Peyer's patch (tissue), 4 donors: ENCODE results near the gene BMP3. TPM values are rescaled to one million over a fixed set of nuclear protein-coding genes. Genes with fewer than 3 reads are reported as not detected.

Source experiments
- DNase-seq, 3 donors: peaks; one replicate each; pipeline ENCODE4 v3.0.0-alpha.2; 2017 to 2019
- H3K27ac ChIP-seq, 4 donors: fragments of 200-600 bp; sonication (generic); one replicate each; pipeline ENCODE4 v1.5.1; 2016 to 2019
- H3K27me3 ChIP-seq, 2 donors: fragments of 200-600 bp; sonication (generic); one replicate each; pipeline ENCODE4 v1.5.1; 2019
- H3K36me3 ChIP-seq, 3 donors: fragments of 200-600 bp; sonication (generic); one replicate each; pipeline ENCODE4 v1.5.1; 2016 to 2019
- H3K4me1 ChIP-seq, 4 donors: fragments of 200-600 bp; sonication (generic); one replicate each; pipeline ENCODE4 v1.5.1; 2016 to 2019
- H3K4me3 ChIP-seq, 4 donors: fragments of 200-600 bp; sonication (generic); 1 replicate in 3 of 4; 2 replicates in 1 of 4; pipeline ENCODE4 v1.5.1; 2016 to 2019; ENCODE audit warnings: mild to moderate bottlenecking in 1 of 4
- H3K9me3 ChIP-seq, 4 donors: fragments of 200-600 bp; sonication (generic); one replicate each; pipeline ENCODE4 v1.5.1; 2016 to 2019; ENCODE audit warnings: mild to moderate bottlenecking in 1 of 4
- POLR2A ChIP-seq, 2 donors: fragments of 450-650 bp; IDR thresholded peaks; one replicate each; pipeline ENCODE4 v1.5.1; 2017; ENCODE audit warnings: antibody characterized with exemption in 2 of 2, mild to moderate bottlenecking in 2 of 2, moderate library complexity in 2 of 2
- total RNA-seq, 4 donors: library from RNA; depleted of rRNA; stranded (reverse); fragments of >200 nt; gene quantifications; one replicate each; pipeline ENCODE4 v1.1.0, GENCODE V29; 2016
- TF ChIP-seq, protein P1 (sequence below), 6 experiments: fragments of 450-650 bp in 4 of 6; fragments of 200-600 bp in 2 of 6; sonication (generic) in 1 of 6; IDR thresholded peaks; one replicate each; pipeline ENCODE4 v1.5.1; 2017 to 2019; ENCODE audit warnings: antibody characterized with exemption in 6 of 6, mild to moderate bottlenecking in 3 of 6, moderate library complexity in 1 of 6

Gene BMP3
- total RNA-seq, 4 donors from 2014 or later = 2.5 to 35.4 (median 30.0) TPM

DNA sequence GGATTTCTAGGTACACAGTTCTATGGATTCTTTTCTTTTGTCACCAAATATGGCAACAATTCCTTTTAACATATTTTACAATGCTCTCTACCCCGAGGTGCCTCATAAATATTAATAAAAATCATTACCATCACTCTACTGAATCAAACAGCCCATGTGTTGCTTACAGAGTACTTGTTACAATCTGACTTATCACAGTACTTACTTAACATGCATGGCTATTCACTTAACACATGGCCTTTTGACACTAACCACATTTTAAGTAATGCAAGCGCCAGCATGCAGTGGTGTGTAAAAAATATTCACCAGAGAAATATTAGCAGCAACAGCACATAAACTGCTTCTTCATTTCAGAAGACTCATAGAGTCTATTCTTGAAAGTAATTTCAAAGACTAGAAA is 64.9 kb downstream of the BMP3 start:
- H3K27ac ChIP-seq = no peak overlapping the region
- H3K4me1 ChIP-seq = no peaks in the 10 kb centered on the region
- no peaks in the 10 kb centered on the region for H3K27me3 ChIP-seq
- no peaks in the 10 kb centered on the region for H3K9me3 ChIP-seq
- no peak overlapping the region for H3K4me3 ChIP-seq
- DNase-seq = no peak
- no peak for TF ChIP-seq POLR2A (IDR thresholded peaks at IDR 0.05)
- TF ChIP-seq, protein P1, sequence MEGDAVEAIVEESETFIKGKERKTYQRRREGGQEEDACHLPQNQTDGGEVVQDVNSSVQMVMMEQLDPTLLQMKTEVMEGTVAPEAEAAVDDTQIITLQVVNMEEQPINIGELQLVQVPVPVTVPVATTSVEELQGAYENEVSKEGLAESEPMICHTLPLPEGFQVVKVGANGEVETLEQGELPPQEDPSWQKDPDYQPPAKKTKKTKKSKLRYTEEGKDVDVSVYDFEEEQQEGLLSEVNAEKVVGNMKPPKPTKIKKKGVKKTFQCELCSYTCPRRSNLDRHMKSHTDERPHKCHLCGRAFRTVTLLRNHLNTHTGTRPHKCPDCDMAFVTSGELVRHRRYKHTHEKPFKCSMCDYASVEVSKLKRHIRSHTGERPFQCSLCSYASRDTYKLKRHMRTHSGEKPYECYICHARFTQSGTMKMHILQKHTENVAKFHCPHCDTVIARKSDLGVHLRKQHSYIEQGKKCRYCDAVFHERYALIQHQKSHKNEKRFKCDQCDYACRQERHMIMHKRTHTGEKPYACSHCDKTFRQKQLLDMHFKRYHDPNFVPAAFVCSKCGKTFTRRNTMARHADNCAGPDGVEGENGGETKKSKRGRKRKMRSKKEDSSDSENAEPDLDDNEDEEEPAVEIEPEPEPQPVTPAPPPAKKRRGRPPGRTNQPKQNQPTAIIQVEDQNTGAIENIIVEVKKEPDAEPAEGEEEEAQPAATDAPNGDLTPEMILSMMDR (IDR thresholded peaks at IDR 0.05) = no peak
- H3K36me3 ChIP-seq = no peaks in the 10 kb centered on the region

DNA sequence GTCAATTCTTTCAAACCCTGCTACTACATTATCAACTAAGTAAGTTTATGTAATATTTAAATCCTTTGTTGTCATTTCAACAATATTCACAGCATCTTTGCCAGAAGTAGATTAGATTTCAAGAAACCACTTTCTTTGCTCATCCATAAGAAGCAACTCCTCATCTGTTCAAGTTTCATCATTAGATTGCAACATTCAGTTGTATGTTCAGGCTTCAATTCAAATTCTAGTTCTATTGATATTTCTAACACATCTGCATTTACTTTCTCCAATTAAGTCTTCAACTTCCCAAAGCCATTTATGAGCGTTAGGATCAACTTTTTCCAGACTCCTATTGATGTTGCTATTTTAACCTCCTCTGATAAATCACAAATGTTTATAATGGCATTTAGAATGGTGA is 66.1 kb downstream of the BMP3 start:
- Histone ChIP-seq H3K27me3 (no peaks in the 10 kb centered on the region), H3K27ac (no peak overlapping the region), H3K36me3 (no peaks in the 10 kb centered on the region), H3K4me3 (no peak overlapping the region), H3K4me1 (no peaks in the 10 kb centered on the region), H3K9me3 (no peaks in the 10 kb centered on the region)
- DNase-seq = no peak
- TF ChIP-seq POLR2A (IDR thresholded peaks at IDR 0.05) = no peak
- TF ChIP-seq, protein P1 (IDR thresholded peaks at IDR 0.05) = no peak

DNA sequence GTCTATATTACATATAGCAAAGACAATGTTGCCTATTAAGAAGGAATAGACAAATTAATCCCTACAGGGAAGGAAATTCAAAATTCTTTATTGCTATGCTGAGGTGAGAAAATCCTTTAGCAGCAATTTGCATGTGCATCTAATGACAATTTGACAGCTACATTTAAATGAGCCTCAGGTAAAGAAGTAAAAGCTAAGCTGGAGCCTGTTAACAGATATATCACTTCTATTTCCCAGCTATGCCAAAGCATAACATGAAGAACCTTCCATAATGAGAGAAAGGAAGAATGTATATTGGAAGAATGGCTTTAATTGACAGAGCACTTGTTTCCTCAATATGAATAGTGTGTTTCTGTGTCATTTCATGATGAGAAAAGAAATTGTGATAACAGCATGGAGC is 71.6 kb downstream of the BMP3 start:
- Histone ChIP-seq H3K4me3 (no peak overlapping the region), H3K9me3 (no peaks in the 10 kb centered on the region), H3K27me3 (no peaks in the 10 kb centered on the region), H3K27ac (no peak overlapping the region), H3K36me3 (peaks cover 0 to 4% (median 0%) of the 10 kb centered on the region in 3 donors), H3K4me1 (no peaks in the 10 kb centered on the region)
- no peak for DNase-seq
- no peak for TF ChIP-seq POLR2A (IDR thresholded peaks at IDR 0.05)
- TF ChIP-seq, protein P1 (IDR thresholded peaks at IDR 0.05) = no peak

DNA sequence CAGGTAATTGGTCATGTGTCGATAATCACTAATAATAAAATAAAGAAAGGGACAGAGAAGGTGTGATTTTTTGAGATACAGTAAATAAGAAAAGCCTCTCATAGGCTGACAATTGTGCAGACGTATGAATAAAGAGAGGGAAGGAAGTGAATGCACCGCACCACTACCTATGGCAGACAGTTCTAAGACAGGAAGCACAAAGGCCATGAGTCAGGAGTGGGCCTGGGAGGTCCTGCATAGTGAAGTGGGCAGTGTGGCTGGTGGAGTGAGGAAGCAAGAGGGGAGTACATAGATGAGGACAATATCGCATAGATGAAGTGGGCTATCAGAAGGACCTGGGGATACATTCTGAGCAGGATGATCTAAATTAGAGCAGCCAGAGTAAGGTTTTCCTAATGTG is 75.6 kb downstream of the BMP3 start:
- Histone ChIP-seq H3K4me3 (no peak overlapping the region), H3K27ac (no peak overlapping the region), H3K9me3 (no peaks in the 10 kb centered on the region), H3K4me1 (no peaks in the 10 kb centered on the region), H3K36me3 (peaks cover 0 to 4% (median 0%) of the 10 kb centered on the region in 3 donors), H3K27me3 (no peaks in the 10 kb centered on the region)
- TF ChIP-seq, protein P1 (IDR thresholded peaks at IDR 0.05) = no peak
- no peak for TF ChIP-seq POLR2A (IDR thresholded peaks at IDR 0.05)
- DNase-seq = no peak

Other genes with a start within 250 kb of the BMP3 start
- gene PRKG2, start 184.5 kb downstream of the BMP3 start, total RNA-seq = 10 to 100 TPM; 13.2 to 49.5 (median 34.1) TPM